GM19035 (cell line): Measurements from ENCODE around the gene MAPT.
"Not testable (repeated sequence)": the region's sequence is repeated elsewhere in the genome, so short reads cannot be mapped to it uniquely, and the experiment has no call there.

Experiments
- ATAC-seq: cut with Tn5 transposase; IDR thresholded peaks from one replicate; pipeline ENCODE4 v1.9.1; 2021; ENCODE audit not compliant: unreplicated experiment

The MAPT gene

GRCh38 chr17:45896803-45897693, 2.7 kb downstream of the MAPT start:
- ATAC-seq: no peak

GRCh38 chr17:45900136-45900535, 5.8 kb downstream of the MAPT start:
- ATAC-seq: no peak

- ATAC-seq: no peak
Measured at GRCh38 chr17:45900723-45901415, 6.5 kb downstream of the MAPT start.

GRCh38 chr17:45902892-45903346, 8.6 kb downstream of the MAPT start:
- no peak for ATAC-seq

- no peak for ATAC-seq
Measured at GRCh38 chr17:45904866-45905265, 10.5 kb downstream of the MAPT start.

DNA sequence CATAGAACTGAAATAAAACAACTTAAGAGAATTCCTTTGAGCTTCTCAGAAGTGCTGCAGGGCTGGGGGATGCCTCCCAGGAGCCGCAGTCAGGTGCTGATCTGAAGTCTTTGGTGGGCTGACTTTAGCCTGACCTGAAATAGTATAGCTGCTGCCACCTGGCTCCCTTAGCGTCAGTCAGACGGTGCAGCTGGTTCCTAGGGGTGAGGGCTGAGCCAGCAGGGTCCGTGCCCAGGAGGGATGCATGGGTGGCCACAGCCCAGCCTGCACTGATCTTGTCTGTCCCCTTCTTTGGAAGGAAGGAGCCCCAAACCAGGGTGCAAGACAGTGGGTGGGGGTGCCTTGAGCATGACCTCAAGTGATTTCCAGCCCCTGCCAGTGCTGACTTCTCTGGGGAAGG, 11.5 kb downstream of the MAPT start:
- ATAC-seq: no peak

DNA sequence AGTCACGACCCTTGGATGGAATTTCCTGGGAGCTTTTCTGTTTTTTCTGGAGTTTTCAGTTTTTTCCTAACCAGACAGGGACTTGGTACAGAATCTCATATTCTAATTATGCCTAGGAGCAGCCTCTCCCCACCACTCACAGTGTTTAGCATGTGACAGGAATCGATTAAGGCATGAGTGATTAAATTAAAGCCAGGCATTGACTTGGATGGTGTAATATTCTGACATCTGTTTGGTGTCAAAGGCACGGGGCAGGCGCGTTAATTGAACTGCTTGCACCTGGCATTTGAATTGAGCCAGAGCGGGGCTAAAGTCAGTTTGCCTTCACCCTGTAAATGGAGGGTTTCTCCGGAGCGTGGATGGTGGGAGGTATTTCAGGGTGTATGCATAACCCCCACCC, 11.9 kb downstream of the MAPT start:
- no peak for ATAC-seq

DNA sequence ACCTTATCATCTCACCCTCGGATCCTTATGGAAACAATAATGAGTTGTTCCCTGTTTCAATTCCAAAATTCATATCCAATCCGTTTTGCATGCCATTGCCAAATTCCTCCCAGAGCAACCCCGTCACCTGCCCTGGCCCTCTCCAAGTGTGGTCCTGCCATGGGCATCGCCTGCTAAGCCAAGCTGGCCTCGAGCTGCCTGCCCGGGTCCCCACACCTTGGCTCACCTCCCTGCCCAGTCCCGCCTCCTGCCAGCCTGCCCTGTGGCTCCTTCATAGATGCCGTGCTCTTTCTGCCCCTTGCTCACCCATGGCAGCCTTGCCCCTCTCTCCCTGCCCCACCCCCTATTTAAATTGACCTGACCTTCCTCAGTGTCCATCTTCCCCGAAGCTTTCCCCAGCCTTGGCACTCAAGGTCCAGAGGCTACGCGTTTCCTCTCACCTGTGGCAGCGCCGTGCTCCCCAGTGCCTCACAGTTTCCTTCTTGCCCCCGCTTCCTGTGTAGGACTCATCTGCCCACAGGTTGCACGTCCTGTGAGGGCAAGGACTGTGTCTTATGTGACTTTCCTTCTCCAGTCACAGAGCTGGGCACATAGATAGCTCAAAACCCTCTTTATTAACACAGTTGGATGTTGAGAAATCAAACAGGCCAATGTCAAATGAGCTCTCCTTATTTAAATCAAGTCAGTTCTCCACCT, 12.7 kb downstream of the MAPT start:
- no peak for ATAC-seq

DNA sequence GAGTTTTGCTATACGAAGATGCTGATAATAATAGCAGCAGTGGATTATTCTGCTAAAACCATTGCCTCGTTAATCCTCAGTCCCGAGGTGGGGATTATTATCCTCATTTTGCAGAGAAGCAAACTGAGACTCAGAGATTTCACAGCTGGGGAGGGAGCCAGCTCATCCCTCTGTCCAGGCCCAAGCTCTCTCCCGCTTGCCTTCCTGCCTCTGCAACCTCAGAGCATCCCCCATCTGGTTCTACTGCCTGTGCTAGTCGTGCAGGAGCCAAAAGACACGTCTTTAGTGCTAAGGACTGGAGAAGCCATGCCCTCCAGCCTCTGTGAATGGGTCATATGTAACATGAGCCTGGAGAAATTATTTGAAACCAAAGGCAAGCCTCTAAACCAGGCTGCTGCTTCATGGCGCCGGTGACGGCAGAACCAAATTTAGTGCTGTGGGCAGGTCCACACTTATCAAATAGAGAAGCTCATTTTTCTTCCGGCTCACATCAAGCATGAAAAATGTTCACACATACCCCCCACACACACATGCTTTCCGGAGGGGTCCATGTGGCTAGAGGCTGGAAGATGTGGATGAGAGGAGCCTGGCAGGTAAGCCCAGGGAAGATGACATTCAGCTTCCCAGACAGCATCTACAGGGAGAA, 13.5 kb downstream of the MAPT start:
- ATAC-seq: no peak

DNA sequence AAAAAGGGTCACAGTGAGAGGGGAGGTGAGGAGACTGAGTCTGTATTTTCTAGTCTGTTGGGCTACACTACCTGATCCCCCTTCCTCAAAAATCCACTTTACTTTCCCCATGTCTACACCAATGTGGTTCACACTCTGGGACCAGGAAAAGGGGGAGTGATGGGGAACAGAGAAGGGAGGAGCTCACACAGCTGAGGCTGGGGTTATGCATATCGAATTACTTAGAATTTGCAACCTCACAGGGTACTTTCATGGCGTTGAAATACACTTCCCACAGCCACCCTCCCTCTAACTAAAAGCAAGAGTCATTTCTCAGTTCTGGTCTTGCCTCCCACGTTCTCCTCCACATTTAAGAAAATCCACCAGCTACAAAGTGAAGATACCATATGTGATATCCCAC, 14.1 kb downstream of the MAPT start:
- no peak for ATAC-seq

DNA sequence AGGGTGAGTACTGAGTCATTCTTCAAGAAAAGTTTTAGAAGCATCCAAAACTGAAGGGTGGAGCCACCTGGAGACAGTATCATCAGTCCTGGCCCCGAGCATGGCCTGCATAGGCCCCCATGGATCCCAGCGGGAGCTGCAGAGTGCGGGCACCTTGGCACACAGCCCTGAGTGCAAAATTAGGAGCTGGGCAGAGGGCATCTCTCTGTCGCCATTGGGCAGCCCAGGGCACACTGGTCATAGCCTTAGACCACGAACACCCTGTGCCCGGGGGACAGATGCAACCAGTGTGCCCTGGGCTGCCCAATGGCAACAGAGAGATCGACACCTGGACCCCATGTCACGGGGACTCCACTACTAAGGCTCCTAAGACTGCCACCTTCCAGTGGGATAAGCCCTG, 14.6 kb downstream of the MAPT start:
- ATAC-seq: no peak

DNA sequence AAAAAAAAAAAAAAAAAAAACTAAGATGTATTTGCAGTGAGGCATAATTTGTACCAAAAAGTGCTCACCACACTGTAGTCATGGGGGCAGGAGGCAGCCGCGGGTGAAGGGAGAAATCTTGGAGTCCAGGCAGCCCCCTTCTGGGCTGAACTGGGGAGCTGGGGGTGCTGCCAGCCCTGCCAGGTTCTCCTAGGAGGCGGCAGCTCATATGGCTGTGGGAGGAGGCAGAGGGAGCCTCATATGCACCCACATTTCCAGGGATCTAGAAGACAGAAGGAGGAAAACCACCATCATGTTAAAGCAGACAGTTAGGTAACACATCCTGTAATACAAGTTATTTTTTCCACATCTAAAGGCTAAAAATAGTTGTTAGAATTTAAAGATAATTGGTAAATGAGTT, 16.3 kb downstream of the MAPT start:
- no peak for ATAC-seq

DNA sequence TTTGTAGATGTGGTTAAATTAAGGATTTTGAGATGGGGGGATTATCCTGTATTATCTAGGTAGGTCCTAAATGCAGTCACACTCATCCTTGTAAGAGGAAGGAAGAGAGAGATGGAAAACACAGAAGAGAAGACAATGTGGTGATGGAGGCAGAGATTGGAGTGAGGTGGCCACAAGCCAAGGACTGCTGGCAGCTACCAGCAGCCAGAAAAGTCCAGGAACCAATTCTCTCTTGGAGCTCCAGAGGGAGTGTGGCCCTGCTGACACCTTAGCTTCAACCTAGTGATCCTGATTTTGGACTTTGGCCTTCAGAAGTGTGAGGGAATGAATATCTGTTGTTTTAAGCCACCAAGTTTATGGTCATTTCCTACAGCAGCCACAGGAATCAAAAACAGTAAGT, 18.0 kb downstream of the MAPT start:
- ATAC-seq: no peak

DNA sequence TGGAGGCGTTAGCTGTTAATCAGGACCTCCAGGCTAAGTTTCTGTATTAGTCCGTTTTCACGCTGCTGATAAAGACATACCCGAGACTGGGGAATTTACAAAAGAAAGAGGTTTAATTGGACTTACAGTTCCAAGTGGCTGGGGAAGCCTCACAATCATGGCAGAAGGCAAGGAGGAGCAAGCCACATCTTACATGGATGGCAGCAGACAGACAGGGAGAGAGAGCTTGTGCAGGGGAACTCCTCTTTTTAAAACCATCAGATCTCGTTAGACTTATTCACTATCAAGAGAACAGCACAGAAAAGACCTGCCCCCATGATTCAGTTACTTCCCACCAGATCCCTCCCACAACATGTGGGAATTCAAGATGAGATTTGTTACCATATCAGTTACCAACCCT, 18.7 kb downstream of the MAPT start:
- ATAC-seq: not testable (repeated sequence)

DNA sequence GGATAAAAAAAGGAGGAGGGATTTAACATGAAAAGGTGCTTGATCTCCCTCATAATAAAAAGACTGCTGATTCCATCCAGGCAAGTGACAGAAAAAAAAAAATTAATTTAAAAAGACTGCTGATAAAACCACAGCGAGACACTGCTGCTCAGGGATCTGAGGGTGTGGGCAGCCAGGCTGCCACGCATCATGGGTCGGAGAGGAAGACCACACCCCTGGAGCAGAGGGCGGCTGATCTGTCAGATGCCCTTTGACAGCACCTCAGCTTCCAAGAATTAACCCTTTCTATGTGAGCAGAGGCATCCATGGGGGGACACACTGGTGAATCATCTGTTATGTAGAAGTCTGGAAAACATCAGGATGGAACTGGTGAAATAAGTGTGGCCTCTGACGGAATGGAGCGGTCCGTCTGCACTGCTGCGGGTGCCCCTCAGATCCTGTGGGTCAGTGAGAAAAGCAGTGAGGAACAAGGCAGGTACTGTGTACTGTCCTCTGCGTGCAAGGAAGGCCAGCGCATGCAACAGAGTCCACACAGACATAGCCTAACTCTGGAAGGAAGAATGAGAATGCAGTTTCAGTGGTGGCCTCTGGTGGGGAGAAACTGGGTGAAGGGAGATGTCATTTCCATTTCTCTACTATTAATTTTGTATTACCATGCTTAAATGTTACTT, 19.8 kb downstream of the MAPT start:
- ATAC-seq: no peak

GRCh38 chr17:45915263-45915662, 20.9 kb downstream of the MAPT start:
- ATAC-seq: no peak

DNA sequence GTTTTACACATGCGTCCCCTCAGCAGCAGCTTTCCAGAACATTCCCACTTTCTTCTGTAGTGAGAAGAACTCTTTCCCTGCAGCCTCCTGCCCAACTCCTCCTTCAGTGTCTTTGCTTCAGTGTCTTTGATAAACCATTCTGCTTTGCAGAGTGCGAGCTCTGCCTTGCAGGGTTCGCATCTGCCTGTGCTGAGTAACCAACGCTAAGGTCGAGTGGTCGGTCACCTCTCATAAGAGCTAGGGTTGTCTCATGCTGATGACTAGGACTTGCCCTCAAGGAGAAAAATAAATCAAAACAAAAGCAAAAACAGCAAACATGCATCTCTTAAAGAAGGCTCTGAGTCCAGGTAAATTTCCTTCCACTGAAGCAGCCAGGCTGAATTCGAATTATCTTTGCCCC, 22.7 kb downstream of the MAPT start:
- no peak for ATAC-seq

GRCh38 chr17:45918241-45918745, 23.9 kb downstream of the MAPT start:
- no peak for ATAC-seq

- ATAC-seq: no peak
Measured at GRCh38 chr17:45919136-45919535, 24.8 kb downstream of the MAPT start.

DNA sequence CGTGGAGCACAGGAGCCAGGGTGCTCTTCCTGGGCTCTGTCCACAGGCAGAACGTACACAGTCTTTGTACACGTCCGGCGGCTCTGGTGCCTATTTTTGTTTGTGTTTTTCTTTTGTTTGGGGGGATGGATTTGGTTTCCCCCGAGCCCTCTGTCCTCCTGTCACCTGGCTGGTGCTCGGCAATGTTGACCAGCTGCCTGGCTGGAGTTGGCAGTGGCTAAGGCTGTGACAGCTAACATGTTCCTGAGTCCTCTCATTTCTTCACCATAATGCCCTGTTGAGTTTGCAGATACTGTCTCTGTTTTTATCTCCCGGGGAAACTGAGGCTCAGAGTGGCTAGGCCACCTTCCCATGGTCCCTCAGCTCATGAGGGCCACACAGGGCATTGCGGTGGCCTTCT, 25.7 kb downstream of the MAPT start:
- no peak for ATAC-seq
